Gastrocnemius medialis (tissue), 4 donors: ENCODE results near the gene MYO19.

Source experiments
- CTCF ChIP-seq, 5 experiments: fragments of 450-650 bp in 3 of 5; fragments of 200-600 bp in 2 of 5; sonication (generic) in 2 of 5; IDR thresholded peaks in 4 of 5; conservative IDR thresholded peaks in 1 of 5; 1 replicate in 4 of 5; 2 replicates in 1 of 5; pipeline ENCODE4 v1.5.1; 2016 to 2019; ENCODE audit warnings: antibody characterized with exemption in 5 of 5, mild to moderate bottlenecking in 3 of 5, moderate library complexity in 3 of 5
- POLR2A ChIP-seq, 2 donors: fragments of 450-650 bp; IDR thresholded peaks; one replicate each; pipeline ENCODE4 v1.6.1; 2017; ENCODE audit warnings: antibody characterized with exemption in 2 of 2, mild to moderate bottlenecking in 2 of 2, moderate library complexity in 2 of 2

- no peak for TF ChIP-seq CTCF (IDR thresholded peaks at IDR 0.05 in 4 of 5, conservative IDR thresholded peaks at IDR 0.05 in 1 of 5)
- TF ChIP-seq POLR2A (IDR thresholded peaks at IDR 0.05), result no peak
Measured at GRCh38 chr17:36545077-36545464, 10.4 kb upstream of the MYO19 start.
